ENCODE data around the gene UPK3B.
"Not testable (repeated sequence)": the region's sequence is repeated elsewhere in the genome, so short reads cannot be mapped to it uniquely, and the experiment has no call there.

UPK3B gene

GRCh38 chr7:76509931-76510877 is at the start of gene UPK3B:
Gene UPK3B, plus strand, starts transcription at chr7:76510552. Its CDS starts 101 bp downstream, at chr7:76510653.
- ATAC-seq, result no peak

DNA sequence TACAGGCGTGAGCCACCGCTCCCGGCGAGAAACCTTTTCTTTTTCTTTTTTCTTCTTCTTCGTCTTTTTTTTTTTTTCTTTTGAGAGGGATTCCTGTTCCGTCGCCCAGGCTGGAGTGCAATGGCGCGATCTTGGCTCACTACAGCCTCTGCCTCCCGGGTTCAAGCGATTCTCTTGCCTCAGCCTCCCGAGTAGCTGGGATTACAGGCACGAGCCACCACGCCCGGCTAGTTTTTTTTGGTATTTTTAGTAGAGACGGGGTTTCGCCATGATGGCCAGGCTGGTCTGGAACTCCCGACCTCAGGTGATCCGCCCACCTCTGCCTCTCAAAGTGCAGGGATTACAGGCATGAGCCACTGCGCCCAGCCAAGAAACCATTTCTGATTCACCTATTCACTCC is 49.6 kb upstream of the UPK3B start:
- not testable (repeated sequence) for ATAC-seq, DNase-seq

More at GRCh38 chr7:76509931-76510877, at the start of gene UPK3B:
- no peak for DNase-seq

GRCh38 chr7:76461464-76462101 is 48.8 kb upstream of the UPK3B start, which contains the start of gene DTX2:
Gene DTX2, plus strand, starts transcription at chr7:76461709. Its CDS starts 18,801 bp downstream, at chr7:76480510.
- ATAC-seq (peak; percentile 99), DNase-seq (peak; percentile 54)

GRCh38 chr7:76462271-76462882 is 48.0 kb upstream of the UPK3B start:
- not testable (repeated sequence) for ATAC-seq, DNase-seq

- not testable (repeated sequence) for ATAC-seq, DNase-seq
These were observed 45.4 kb upstream of the UPK3B start for GRCh38 chr7:76464959-76465358.

DNA sequence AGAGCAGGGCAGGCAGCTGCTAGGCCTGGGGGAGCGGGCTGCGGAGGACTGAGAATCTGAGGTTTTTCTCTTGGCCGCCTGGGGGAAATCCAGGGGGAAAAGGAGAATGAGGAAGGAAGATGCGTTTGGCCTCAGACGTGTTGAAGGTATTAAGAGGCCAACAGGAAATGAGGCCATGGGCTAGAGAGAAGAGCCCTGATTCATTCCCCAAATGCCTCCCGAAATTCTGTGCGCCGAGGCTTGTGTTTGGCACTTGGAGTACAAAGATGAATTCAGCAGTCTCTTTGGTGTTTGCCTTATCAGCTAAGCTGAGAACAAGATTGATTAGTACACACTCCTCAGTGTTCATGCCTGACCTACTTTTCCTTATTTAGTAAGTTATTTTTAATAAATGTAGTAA is 44.4 kb upstream of the UPK3B start:
- not testable (repeated sequence) for DNase-seq, ATAC-seq

- ATAC-seq (peak; percentile 31), DNase-seq (peak; percentile 24)
These were observed 42.5 kb upstream of the UPK3B start for GRCh38 chr7:76467743-76468404.

- ATAC-seq, DNase-seq: not testable (repeated sequence)
These were observed 38.7 kb upstream of the UPK3B start for GRCh38 chr7:76471556-76472221.

DNA sequence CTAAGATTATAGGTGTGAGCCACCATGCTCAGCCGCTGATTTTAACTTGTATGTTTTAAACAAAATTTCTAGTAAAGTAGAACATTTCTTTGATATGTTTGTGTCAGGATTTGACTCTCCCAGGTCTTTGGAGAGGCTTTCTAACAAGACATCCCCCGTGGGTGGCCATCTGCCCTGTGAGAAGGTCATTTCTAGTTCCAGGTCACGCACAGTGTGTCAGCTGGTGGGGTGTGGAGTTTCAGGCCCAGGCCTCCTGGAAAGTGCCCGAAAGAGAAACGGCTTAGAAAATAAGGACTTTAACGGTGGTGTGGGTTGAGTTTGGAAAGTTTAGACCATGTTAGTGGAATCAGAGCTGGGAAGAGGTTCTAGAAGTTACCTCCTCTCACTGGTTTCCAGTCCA is 37.3 kb upstream of the UPK3B start:
- DNase-seq, ATAC-seq: not testable (repeated sequence)

- DNase-seq, ATAC-seq: not testable (repeated sequence)
These were observed 34.1 kb upstream of the UPK3B start for GRCh38 chr7:76476280-76476679.

DNA sequence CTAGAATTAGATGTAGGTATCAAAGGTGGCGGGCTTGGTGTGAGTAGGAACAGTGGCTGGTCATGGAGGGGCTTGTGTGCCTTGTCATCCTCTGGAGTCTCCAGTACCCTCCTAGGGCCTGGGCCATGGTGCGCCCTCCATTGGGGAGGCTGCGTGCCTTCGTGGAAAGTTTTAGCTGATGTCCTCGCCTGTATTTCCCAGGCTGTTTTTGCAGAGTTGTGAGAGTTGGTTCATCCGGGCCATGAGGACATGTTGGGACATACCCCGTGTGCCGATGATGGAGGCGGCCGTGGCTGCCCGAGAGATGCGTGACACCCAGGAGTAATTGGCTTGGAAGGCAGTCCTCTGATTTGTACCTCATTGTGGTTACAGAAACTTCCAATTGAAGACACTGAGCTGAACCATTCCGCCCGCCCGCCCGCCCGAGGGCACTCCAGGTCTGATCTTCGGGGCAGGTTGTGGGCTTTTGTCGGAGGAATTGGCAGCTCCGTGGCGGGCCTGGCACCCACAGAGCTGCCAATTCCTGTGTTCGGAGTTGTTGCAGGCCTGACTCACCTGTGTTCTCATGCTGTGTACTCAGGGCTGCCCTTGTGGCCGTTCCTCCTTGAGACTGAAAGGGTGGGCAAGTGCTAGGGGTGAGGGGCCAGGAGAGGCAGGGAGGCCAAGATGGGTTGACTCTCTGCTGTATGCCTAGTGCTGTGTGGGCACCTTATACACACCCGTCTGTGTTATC is 33.4 kb upstream of the UPK3B start:
- not testable (repeated sequence) for ATAC-seq, DNase-seq

DNA sequence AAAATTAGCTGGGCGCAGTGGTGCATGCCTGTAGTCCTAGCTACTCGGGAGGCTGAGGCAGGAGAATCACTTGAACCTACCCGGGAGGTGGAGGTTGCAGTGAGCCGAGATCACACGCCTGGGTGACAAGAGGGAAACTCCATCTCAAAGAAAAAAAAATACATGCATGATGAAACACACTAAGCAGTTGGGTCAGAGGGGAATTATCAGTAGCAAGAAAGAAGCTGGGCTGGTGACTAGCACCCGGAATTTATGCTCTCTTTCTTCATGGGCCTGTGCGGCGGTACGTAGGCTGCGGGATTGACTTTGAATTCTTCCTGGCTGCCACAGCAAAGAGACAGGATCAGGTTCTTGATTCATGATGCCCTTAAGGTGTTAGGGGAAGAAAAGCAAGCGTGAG is 30.7 kb upstream of the UPK3B start:
- DNase-seq, result not testable (repeated sequence)
- ATAC-seq, result peak; percentile 14

DNA sequence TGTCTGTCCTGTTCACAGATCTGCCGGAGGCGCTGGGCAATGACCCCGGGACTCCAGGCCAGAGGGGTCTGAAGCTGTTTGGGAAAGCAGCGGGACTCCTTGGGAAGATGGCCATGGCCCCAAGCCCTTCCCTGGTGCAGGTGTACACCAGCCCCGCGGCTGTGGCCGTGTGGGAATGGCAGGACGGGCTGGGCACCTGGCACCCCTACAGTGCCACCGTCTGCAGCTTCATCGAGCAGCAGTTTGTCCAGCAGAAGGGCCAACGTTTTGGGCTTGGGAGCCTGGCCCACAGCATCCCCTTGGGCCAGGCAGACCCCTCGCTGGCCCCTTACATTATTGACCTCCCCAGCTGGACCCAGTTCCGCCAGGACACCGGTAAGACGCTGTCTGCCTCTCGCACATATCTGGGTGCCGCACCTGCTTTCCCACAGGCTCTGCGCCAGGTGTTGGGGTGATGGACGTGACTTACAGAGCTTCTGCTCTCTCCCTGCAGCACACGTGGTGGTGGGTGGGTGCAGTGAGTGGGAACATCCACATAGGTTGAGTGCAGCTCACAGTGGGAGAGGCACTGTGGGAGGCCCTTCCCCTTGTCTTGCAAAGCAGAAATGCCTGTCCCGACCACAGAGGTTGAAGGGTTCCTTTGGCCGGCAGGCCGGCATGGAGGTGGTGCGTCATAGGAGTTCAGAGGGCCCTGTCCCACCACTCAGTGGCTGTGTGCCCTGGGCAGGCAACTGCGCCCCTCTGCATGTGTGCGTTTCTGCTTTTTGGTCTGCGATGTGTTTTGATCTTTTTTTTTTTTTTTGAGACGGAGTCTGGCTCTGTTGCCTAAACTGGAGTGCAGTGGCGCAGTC is 29.7 kb upstream of the UPK3B start:
- not testable (repeated sequence) for DNase-seq, ATAC-seq

DNA sequence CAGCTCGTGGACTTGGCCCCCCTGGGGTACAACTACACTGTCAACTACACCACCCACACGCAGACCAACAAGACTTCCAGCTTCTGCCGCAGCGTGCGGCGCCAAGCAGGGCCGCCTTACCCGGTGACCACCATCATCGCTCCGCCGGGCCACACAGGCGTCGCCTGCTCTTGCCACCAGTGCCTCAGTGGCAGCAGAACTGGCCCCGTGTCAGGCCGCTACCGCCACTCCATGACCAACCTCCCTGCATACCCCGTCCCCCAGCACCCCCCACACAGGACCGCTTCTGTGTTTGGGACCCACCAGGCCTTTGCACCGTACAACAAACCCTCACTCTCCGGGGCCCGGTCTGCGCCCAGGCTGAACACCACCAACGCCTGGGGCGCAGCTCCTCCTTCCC is 27.7 kb upstream of the UPK3B start:
- not testable (repeated sequence) for ATAC-seq, DNase-seq

- not testable (repeated sequence) for ATAC-seq, DNase-seq
These were observed 27.3 kb upstream of the UPK3B start for GRCh38 chr7:76483081-76483480.

DNA sequence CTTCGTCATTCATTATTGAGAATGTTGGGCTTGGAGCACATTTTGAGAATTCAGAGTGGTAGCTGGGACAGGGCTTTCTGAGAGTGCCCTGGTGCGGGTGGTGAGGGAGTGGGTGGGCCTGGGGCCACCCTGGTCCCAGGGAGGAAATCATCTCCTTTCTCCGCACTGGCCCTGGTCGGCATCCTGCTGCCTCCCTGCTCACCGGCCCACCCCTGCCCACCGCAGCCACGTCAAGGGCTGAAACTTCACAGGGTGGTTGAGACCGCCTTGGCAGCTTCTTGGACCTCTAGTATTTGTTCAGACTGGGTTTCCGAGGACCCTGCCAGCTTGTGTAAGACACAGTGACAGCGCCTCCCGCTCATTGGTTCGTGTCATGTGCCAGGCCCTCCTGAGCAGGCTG is 25.9 kb upstream of the UPK3B start:
- ATAC-seq, DNase-seq: not testable (repeated sequence)

DNA sequence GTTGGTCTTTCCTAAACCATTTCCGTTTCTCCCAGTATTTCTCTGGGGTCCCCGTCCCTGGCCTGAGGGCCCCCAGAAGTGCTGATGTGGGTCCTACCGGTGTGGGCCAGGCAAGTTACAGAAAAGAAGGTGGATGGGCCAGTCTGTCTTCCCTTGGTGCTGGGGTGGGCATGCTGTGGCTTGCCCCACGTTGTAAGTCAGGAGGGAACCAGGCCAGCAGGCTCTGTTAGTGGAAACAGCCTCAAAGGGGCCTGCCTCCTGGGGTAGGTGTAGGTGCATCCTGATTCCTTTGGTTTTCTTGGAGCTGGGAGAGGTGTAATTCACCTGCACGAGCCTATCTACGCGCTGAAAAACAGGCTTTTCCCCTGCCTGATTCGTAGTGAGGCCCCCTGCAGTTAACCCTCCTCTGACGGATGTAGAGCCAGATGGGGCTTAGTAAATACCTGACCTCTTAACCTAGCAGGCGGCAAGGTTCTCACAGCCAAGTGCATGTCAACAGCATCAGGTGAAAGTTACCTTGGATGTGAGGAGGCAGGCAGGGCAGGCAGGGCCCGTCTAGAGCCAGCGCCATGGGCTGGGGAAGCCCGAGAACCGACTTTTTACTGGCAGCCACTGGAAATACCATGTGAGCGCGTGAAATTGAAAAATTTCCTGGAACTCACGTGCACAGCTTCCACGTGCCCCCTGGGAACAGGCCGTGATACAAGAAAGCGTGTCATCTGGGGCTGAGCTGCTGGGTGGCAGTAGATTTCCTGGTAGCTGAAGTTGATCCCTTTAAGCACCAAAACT is 24.3 kb upstream of the UPK3B start:
- DNase-seq, result not testable (repeated sequence)
- peak; percentile 11 for ATAC-seq

GRCh38 chr7:76486618-76487017 is 23.7 kb upstream of the UPK3B start:
- DNase-seq (peak; percentile 41), ATAC-seq (peak; percentile 99)

GRCh38 chr7:76487969-76488368 is 22.4 kb upstream of the UPK3B start:
- not testable (repeated sequence) for DNase-seq, ATAC-seq

Measured in stimulated activated naive CD8-positive, alpha-beta T cell treated with anti-CD3 and anti-CD28 coated beads, Interleukin-15, Interleukin-2, amounts not matched to agents 100 U/mL and 50 U/mL, for 24 hours (primary cell).